GM23338 (cell line): ENCODE measurements around the gene FGF1. TPM values are rescaled to one million over a fixed set of nuclear protein-coding genes. Genes with fewer than 3 reads are reported as not detected.

Source experiments
- ATAC-seq: fragments of 200-7000 bp; cut with Tn5 transposase; 3 replicates; pipeline ENCODE4 v1.9.1; 2020
- DNase-seq: peaks from one replicate; pipeline ENCODE4 v3.0.0-alpha.2; 2015; ENCODE audit warnings: low spot score
- H2AFZ ChIP-seq: fragments of 200-600 bp; sonication (generic); 2 replicates; pipeline ENCODE4 v1.8.0; 2016; ENCODE audit warnings: antibody characterized with exemption, mild to moderate bottlenecking, moderate library complexity
- H3F3A ChIP-seq: fragments of 200-600 bp; sonication (generic); replicated peaks from 2 replicates; pipeline ENCODE4 v1.8.0; 2017; ENCODE audit warnings: antibody characterized with exemption, mixed run types, low read depth
- H3K27ac ChIP-seq: fragments of 200-600 bp; sonication (generic); 2 replicates; pipeline ENCODE4 v1.6.1; 2016; ENCODE audit warnings: low read depth
- H3K27me3 ChIP-seq: fragments of 200-600 bp; sonication (generic); 2 replicates; pipeline ENCODE4 v1.8.0; 2016; ENCODE audit warnings: mild to moderate bottlenecking, mixed run types, moderate library complexity; ENCODE audit not compliant: insufficient read depth
- H3K36me3 ChIP-seq: fragments of 200-600 bp; sonication (generic); 2 replicates; pipeline ENCODE4 v1.8.0; 2016; ENCODE audit warnings: mild to moderate bottlenecking; ENCODE audit not compliant: insufficient read depth
- H3K4me1 ChIP-seq: fragments of 200-600 bp; sonication (generic); 2 replicates; pipeline ENCODE4 v1.8.0; 2016; ENCODE audit warnings: mild to moderate bottlenecking, moderate library complexity; ENCODE audit not compliant: insufficient read depth
- H3K4me2 ChIP-seq: fragments of 200-600 bp; sonication (generic); 2 replicates; pipeline ENCODE4 v1.7.1; 2017; ENCODE audit warnings: mixed run types
- H3K4me3 ChIP-seq: fragments of 200-600 bp; sonication (generic); 2 replicates; pipeline ENCODE4 v1.6.1; 2016; ENCODE audit warnings: mixed run types
- H3K79me2 ChIP-seq: fragments of 200-600 bp; sonication (generic); replicated peaks from 2 replicates; pipeline ENCODE4 v1.8.0; 2017; ENCODE audit warnings: mild to moderate bottlenecking; ENCODE audit not compliant: insufficient read depth
- H3K9me2 ChIP-seq: fragments of 200-600 bp; sonication (generic); 2 replicates; pipeline ENCODE4 v1.8.0; 2017; ENCODE audit not compliant: insufficient read depth
- H4K20me1 ChIP-seq: fragments of 200-600 bp; sonication (generic); replicated peaks from 2 replicates; pipeline ENCODE4 v1.8.0; 2017; ENCODE audit warnings: mild to moderate bottlenecking; ENCODE audit not compliant: insufficient read depth
- H3K27ac Mint-ChIP-seq: 2 replicates; pipeline ENCODE4 v1.8.0; 2020; ENCODE audit warnings: inconsistent platforms, mild to moderate bottlenecking, moderate library complexity, mixed read lengths
- H3K27me3 Mint-ChIP-seq: 3 replicates; pipeline ENCODE4 v1.8.0; 2022; ENCODE audit warnings: low read depth, mild to moderate bottlenecking, moderate library complexity, mixed read lengths, inconsistent platforms; ENCODE audit not compliant: insufficient read depth, poor library complexity
- H3K36me3 Mint-ChIP-seq: 3 replicates; pipeline ENCODE4 v1.8.0; 2021; ENCODE audit warnings: low read depth, mild to moderate bottlenecking, inconsistent platforms, moderate library complexity, mixed read lengths
- H3K4me1 Mint-ChIP-seq: 3 replicates; pipeline ENCODE4 v1.8.0; 2020; ENCODE audit warnings: mild to moderate bottlenecking, inconsistent platforms, mixed read lengths
- H3K4me3 Mint-ChIP-seq: 3 replicates; pipeline ENCODE4 v1.8.0; 2021; ENCODE audit warnings: moderate library complexity, mild to moderate bottlenecking, inconsistent platforms, mixed read lengths
- H3K9me3 Mint-ChIP-seq: 3 replicates; pipeline ENCODE4 v1.8.0; 2020; ENCODE audit warnings: moderate library complexity, mild to moderate bottlenecking, inconsistent platforms, mixed read lengths
- CREB1 ChIP-seq: fragments of 250-450 bp; sonication (Bioruptor Pico); IDR thresholded peaks from 2 replicates; pipeline ENCODE4 v1.5.0; 2020; ENCODE audit warnings: low read depth, mild to moderate bottlenecking, moderate library complexity
- ETS1 ChIP-seq: IDR thresholded peaks from 2 replicates; pipeline ENCODE4 v1.6.1; 2016; ENCODE audit warnings: antibody characterized with exemption
- EZH2 ChIP-seq: fragments of 200-600 bp; sonication (generic); IDR thresholded peaks from one replicate; pipeline ENCODE4 v1.8.0; 2017; ENCODE audit warnings: antibody characterized with exemption, mild to moderate bottlenecking, low read depth; ENCODE audit not compliant: unreplicated experiment
- EZH2phosphoT487 ChIP-seq: fragments of 200-600 bp; sonication (generic); IDR thresholded peaks from one replicate; pipeline ENCODE4 v1.8.1; 2018; ENCODE audit warnings: antibody characterized with exemption; ENCODE audit not compliant: unreplicated experiment
- JUNB ChIP-seq: IDR thresholded peaks from one replicate; pipeline ENCODE4 v1.6.1; 2016; ENCODE audit warnings: antibody characterized with exemption; ENCODE audit not compliant: unreplicated experiment
- NANOG ChIP-seq: IDR thresholded peaks from 2 replicates; pipeline ENCODE4 v1.6.1; 2016; ENCODE audit warnings: antibody characterized with exemption, borderline replicate concordance
- POLR2AphosphoS5 ChIP-seq: IDR thresholded peaks from 2 replicates; pipeline ENCODE4 v1.6.1; 2016; ENCODE audit warnings: antibody characterized with exemption, low read depth
- REST ChIP-seq: IDR thresholded peaks from one replicate; pipeline ENCODE4 v1.6.1; 2018; ENCODE audit warnings: antibody characterized with exemption; ENCODE audit not compliant: unreplicated experiment
- STAT1 ChIP-seq: IDR thresholded peaks from one replicate; pipeline ENCODE4 v1.6.1; 2016; ENCODE audit warnings: antibody characterized with exemption; ENCODE audit not compliant: unreplicated experiment
- ZNF114 ChIP-seq: fragments of 250-450 bp; sonication (Bioruptor Pico); IDR thresholded peaks from 2 replicates; pipeline ENCODE4 v1.5.0; 2020; ENCODE audit warnings: mild to moderate bottlenecking, moderate library complexity
- ZNF331 ChIP-seq: fragments of 250-450 bp; sonication (Bioruptor Pico); IDR thresholded peaks from 2 replicates; pipeline ENCODE4 v1.5.0; 2020; ENCODE audit warnings: low read depth, mild to moderate bottlenecking, moderate library complexity
- ZNF462 ChIP-seq: fragments of 250-450 bp; sonication (Bioruptor Pico); IDR thresholded peaks from 2 replicates; pipeline ENCODE4 v1.5.0; 2020; ENCODE audit warnings: mild to moderate bottlenecking, moderate library complexity
- polyA plus RNA-seq: library from polyadenylated mRNA; unstranded; fragments of >200 nt; fragmentation: Nextera tagmentation; extraction: Ambion mirVana; gene quantifications from 2 replicates; pipeline ENCODE4 v1.2.1, GENCODE V29; 2016
- total RNA-seq: library from RNA; depleted of rRNA; stranded (reverse); fragments of >200 nt; shearing (Covaris generic); gene quantifications from 2 replicates; pipeline ENCODE4 v1.2.3, GENCODE V29; 2014
- TF ChIP-seq, protein P1 (sequence below), 2 experiments: fragments of 200-600 bp in 1 of 2; sonication (generic) in 1 of 2; conservative IDR thresholded peaks; 2 replicates each; pipeline versions ENCODE4 v1.5.1 to v1.6.1; 2016 to 2017; ENCODE audit warnings: antibody characterized with exemption in 2 of 2, low read depth in 2 of 2, mild to moderate bottlenecking in 2 of 2, moderate library complexity in 1 of 2

The FGF1 gene
- total and polyA plus RNA-seq, 2 experiments from 2014 or later, result 0.21 to 0.34 TPM

GRCh38 chr5:142722146-142722545 is 36.3 kb upstream of the FGF1 start:
- Histone ChIP-seq H3K27me3 (no peaks in the 10 kb centered on the region), H4K20me1 (no peaks in the 10 kb centered on the region), H3K4me1 (peaks cover 19% of the 10 kb centered on the region), H3K79me2 (no peaks in the 10 kb centered on the region), H3K36me3 (peaks cover 10% of the 10 kb centered on the region), H3K4me2 (no peak overlapping the region), H3K27ac (0 out of 2 replicates have a peak overlapping the region, but pooled peaks have one; percentile 19), H2AFZ (no peak overlapping the region), H3K9me2 (no peaks in the 10 kb centered on the region; the same call in 1 of the 2 replicates), H3K4me3 (no peak overlapping the region), H3F3A (no peaks in the 10 kb centered on the region; the same call in 1 of the 2 replicates)
- Mint-ChIP-seq H3K9me3 (no peaks in the 10 kb centered on the region), H3K27ac (no peak overlapping the region), H3K4me1 (peaks cover 30% of the 10 kb centered on the region), H3K4me3 (no peak overlapping the region), H3K36me3 (peaks cover 3% of the 10 kb centered on the region; the same call in 1 of the 3 replicates), H3K27me3 (peaks cover 7% of the 10 kb centered on the region)
- DNase-seq (no peak), ATAC-seq (no peak)
- TF ChIP-seq REST (no peak), JUNB (no peak), STAT1 (no peak), EZH2phosphoT487 (no peak), NANOG (no peak), ZNF331 (CRISPR knock-in tag) (no peak), ZNF462 (no peak), CREB1 (CRISPR knock-in tag) (no peak), ETS1 (no peak), ZNF114 (CRISPR knock-in tag) (no peak), EZH2 (no peak), POLR2AphosphoS5 (no peak)
- TF ChIP-seq, protein P1, sequence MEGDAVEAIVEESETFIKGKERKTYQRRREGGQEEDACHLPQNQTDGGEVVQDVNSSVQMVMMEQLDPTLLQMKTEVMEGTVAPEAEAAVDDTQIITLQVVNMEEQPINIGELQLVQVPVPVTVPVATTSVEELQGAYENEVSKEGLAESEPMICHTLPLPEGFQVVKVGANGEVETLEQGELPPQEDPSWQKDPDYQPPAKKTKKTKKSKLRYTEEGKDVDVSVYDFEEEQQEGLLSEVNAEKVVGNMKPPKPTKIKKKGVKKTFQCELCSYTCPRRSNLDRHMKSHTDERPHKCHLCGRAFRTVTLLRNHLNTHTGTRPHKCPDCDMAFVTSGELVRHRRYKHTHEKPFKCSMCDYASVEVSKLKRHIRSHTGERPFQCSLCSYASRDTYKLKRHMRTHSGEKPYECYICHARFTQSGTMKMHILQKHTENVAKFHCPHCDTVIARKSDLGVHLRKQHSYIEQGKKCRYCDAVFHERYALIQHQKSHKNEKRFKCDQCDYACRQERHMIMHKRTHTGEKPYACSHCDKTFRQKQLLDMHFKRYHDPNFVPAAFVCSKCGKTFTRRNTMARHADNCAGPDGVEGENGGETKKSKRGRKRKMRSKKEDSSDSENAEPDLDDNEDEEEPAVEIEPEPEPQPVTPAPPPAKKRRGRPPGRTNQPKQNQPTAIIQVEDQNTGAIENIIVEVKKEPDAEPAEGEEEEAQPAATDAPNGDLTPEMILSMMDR (conservative IDR thresholded peaks at IDR 0.05; ENCODE audit: low read depth in 2 of 2), result no peak
